SK-N-SH (cell line): Measurements from ENCODE around the gene CFAP47. TPM values are rescaled to one million over a fixed set of nuclear protein-coding genes. Genes with fewer than 3 reads are reported as not detected.
A peak's percentile ranks its signal among the peaks of the same experiment; 100 is the strongest.

Experiments used
- CTCF ChIA-PET: fragments of 300-600, 350-600 bp; formaldehyde crosslinking; extraction: SDS; loops from one replicate; lab custom pipeline; 2021; lab: Yijun Ruan, JAX
- POLR2A ChIA-PET: fragments of 350-600 bp; sonication (Branson Sonifier 250); formaldehyde crosslinking; extraction: SDS; loops from one replicate; lab custom pipeline; 2020; ENCODE audit warnings: antibody characterized with exemption, inconsistent platforms; lab: Yijun Ruan, JAX
- DNase-seq: peaks from one replicate; pipeline ENCODE4 v3.0.0; 2012
- H2AFZ ChIP-seq: fragments of 200-600 bp; sonication (generic); 2 replicates; pipeline ENCODE4 v1.8.1; 2016; ENCODE audit warnings: antibody characterized with exemption, mild to moderate bottlenecking, low read depth
- H3F3A ChIP-seq: fragments of 200-600 bp; sonication (generic); replicated peaks from 2 replicates; pipeline ENCODE3; 2016; ENCODE audit warnings: antibody characterized with exemption, mild to moderate bottlenecking; ENCODE audit not compliant: insufficient read depth
- H3K27ac ChIP-seq, 2 experiments: fragments of 200-500 bp in 1 of 2; fragments of 200-600 bp in 1 of 2; sonication (Bioruptor generic) in 1 of 2; sonication (generic), shearing (Covaris generic) in 1 of 2; 2 replicates each; pipeline versions ENCODE4 v1.5.1 to v1.6.1; 2014 to 2016; ENCODE audit warnings: low read depth in 2 of 2, inconsistent platforms in 1 of 2, low read length in 1 of 2, mild to moderate bottlenecking in 1 of 2, mixed read lengths in 1 of 2
- H3K27me3 ChIP-seq: fragments of 200-600 bp; sonication (generic), shearing (Covaris generic); 2 replicates; pipeline ENCODE4 v1.6.1; 2016; ENCODE audit warnings: mixed run types; ENCODE audit not compliant: insufficient read depth
- H3K36me3 ChIP-seq, 2 experiments: fragments of 200-500 bp in 1 of 2; fragments of 200-600 bp in 1 of 2; sonication (Bioruptor generic) in 1 of 2; sonication (generic) in 1 of 2; replicated peaks in 1 of 2; 2 replicates each; pipeline versions ENCODE3 to v1.5.1; 2014 to 2016; ENCODE audit warnings: low read length in 1 of 2, mild to moderate bottlenecking in 1 of 2; ENCODE audit not compliant: insufficient read depth in 2 of 2, control insufficient read depth in 1 of 2
- H3K4me1 ChIP-seq, 2 experiments: fragments of 200-500 bp in 1 of 2; fragments of 200-600 bp in 1 of 2; sonication (Bioruptor generic) in 1 of 2; sonication (generic), shearing (Covaris generic) in 1 of 2; 2 replicates each; pipeline versions ENCODE4 v1.5.1 to v1.6.1; 2014 to 2016; ENCODE audit warnings: low read depth in 1 of 2, low read length in 1 of 2, mixed run types in 1 of 2; ENCODE audit not compliant: insufficient read depth in 2 of 2, control insufficient read depth in 1 of 2
- H3K4me2 ChIP-seq: fragments of 200-600 bp; sonication (generic), shearing (Covaris generic); 2 replicates; pipeline ENCODE4 v1.6.1; 2017; ENCODE audit warnings: mixed run types
- H3K4me3 ChIP-seq, 2 experiments: fragments of 200-500 bp in 1 of 2; fragments of 200-600 bp in 1 of 2; sonication (Bioruptor generic) in 1 of 2; sonication (generic), shearing (Covaris generic) in 1 of 2; 2 replicates each; pipeline versions ENCODE4 v1.5.1 to v1.8.1; 2014 to 2016; ENCODE audit warnings: low read depth in 2 of 2, inconsistent platforms in 1 of 2, low read length in 1 of 2, mild to moderate bottlenecking in 1 of 2, mixed read lengths in 1 of 2, moderate library complexity in 1 of 2
- H3K79me2 ChIP-seq: fragments of 200-600 bp; sonication (generic); 2 replicates; pipeline ENCODE4 v1.8.1; 2017; ENCODE audit warnings: mild to moderate bottlenecking; ENCODE audit not compliant: insufficient read depth
- H3K9ac ChIP-seq: fragments of 200-600 bp; sonication (generic); 2 replicates; pipeline ENCODE4 v1.6.1; 2017; ENCODE audit warnings: mixed run types
- H3K9me2 ChIP-seq: fragments of 200-600 bp; sonication (generic); 2 replicates; pipeline ENCODE4 v1.6.1; 2017; ENCODE audit warnings: mixed run types
- H3K9me3 ChIP-seq: fragments of 200-600 bp; sonication (generic); 2 replicates; pipeline ENCODE4 v1.6.1; 2017; ENCODE audit warnings: mixed run types, mild to moderate bottlenecking, moderate library complexity
- H4K20me1 ChIP-seq: fragments of 200-600 bp; sonication (generic); 2 replicates; pipeline ENCODE4 v1.6.1; 2017; ENCODE audit warnings: mild to moderate bottlenecking, mixed run types; ENCODE audit not compliant: insufficient read depth
- CHD2 ChIP-seq: fragments of 150-350 bp; IDR thresholded peaks from 2 replicates; pipeline ENCODE4 v1.6.1; 2018; ENCODE audit warnings: low read length; ENCODE audit not compliant: partially characterized antibody
- EZH2phosphoT487 ChIP-seq: fragments of 200-600 bp; sonication (generic); IDR thresholded peaks from 2 replicates; pipeline ENCODE4 v1.6.1; 2017; ENCODE audit warnings: low read depth, mixed run types, mild to moderate bottlenecking, antibody characterized with exemption, moderate library complexity, borderline replicate concordance
- FOSL2 ChIP-seq: IDR thresholded peaks from 2 replicates; pipeline ENCODE4 v1.4.0; 2012; ENCODE audit warnings: low read depth, mild to moderate bottlenecking, moderate library complexity, borderline replicate concordance
- FOXJ3 ChIP-seq: sonication (generic); formaldehyde crosslinking; IDR thresholded peaks from 2 replicates; pipeline ENCODE4 v1.5.1; 2020; ENCODE audit warnings: mild to moderate bottlenecking, missing genetic modification reagents
- GABPA ChIP-seq: IDR thresholded peaks from 2 replicates; pipeline ENCODE4 v1.4.0; 2012; ENCODE audit warnings: low read depth, mild to moderate bottlenecking
- GATA2 ChIP-seq: sonication (generic); formaldehyde crosslinking; IDR thresholded peaks from 2 replicates; pipeline ENCODE4 v1.5.0; 2020; ENCODE audit warnings: mild to moderate bottlenecking, missing genetic modification reagents
- IRF3 ChIP-seq: fragments of 150-350 bp; IDR thresholded peaks from 2 replicates; pipeline ENCODE4 v1.6.1; 2016; ENCODE audit warnings: mild to moderate bottlenecking, low read depth, low read length
- JUND ChIP-seq: IDR thresholded peaks from 2 replicates; pipeline ENCODE4 v1.4.0; 2012
- MAX ChIP-seq: IDR thresholded peaks from 2 replicates; pipeline ENCODE4 v1.4.0; 2012; ENCODE audit warnings: low read depth
- MXI1 ChIP-seq: IDR thresholded peaks from 2 replicates; pipeline ENCODE4 v1.6.1; 2012; ENCODE audit warnings: mild to moderate bottlenecking, low read depth, low read length, improper control_type of control experiment
- NRF1 ChIP-seq: IDR thresholded peaks from 2 replicates; pipeline ENCODE4 v1.6.1; 2012; ENCODE audit warnings: low read depth, mild to moderate bottlenecking, low read length
- PBX3 ChIP-seq: IDR thresholded peaks from 2 replicates; pipeline ENCODE4; 2012
- POLR2AphosphoS5 ChIP-seq: IDR thresholded peaks from 2 replicates; pipeline ENCODE4 v1.6.1; 2012; ENCODE audit warnings: low read depth, low read length
- RAD21 ChIP-seq: IDR thresholded peaks from 2 replicates; pipeline ENCODE4 v1.6.1; 2012; ENCODE audit warnings: mild to moderate bottlenecking, low read length
- RCOR1 ChIP-seq: fragments of 150-350 bp; IDR thresholded peaks from 2 replicates; pipeline ENCODE4 v1.6.1; 2017; ENCODE audit warnings: antibody characterized with exemption, low read length
- REST ChIP-seq: IDR thresholded peaks from 2 replicates; pipeline ENCODE4 v1.6.1; 2012; ENCODE audit warnings: mild to moderate bottlenecking, low read depth, low read length, moderate library complexity
- RFX5 ChIP-seq: IDR thresholded peaks from 2 replicates; pipeline ENCODE4 v1.6.1; 2012; ENCODE audit warnings: mild to moderate bottlenecking, improper control_type of control experiment, low read length
- RXRA ChIP-seq: IDR thresholded peaks from 2 replicates; pipeline ENCODE4 v1.4.0; 2012; ENCODE audit warnings: low read depth, mild to moderate bottlenecking, borderline replicate concordance
- TCF12 ChIP-seq: IDR thresholded peaks from 2 replicates; pipeline ENCODE4 v1.4.0; 2012
- TEAD4 ChIP-seq: IDR thresholded peaks from 2 replicates; pipeline ENCODE4 v1.4.0; 2012; ENCODE audit warnings: mild to moderate bottlenecking, borderline replicate concordance; ENCODE audit not compliant: insufficient read depth
- USF1 ChIP-seq: IDR thresholded peaks from 2 replicates; pipeline ENCODE4 v1.4.0; 2012; ENCODE audit warnings: low read depth, borderline replicate concordance
- WGBS: methylation state at CpG from one replicate; pipeline ENCODE4 v1.1.6; 2017; ENCODE audit warnings: low lambda C conversion rate; 5-methylcytosine and 5-hydroxymethylcytosine counted together
- polyA plus RNA-seq, 3 experiments: library from polyadenylated mRNA; depleted of rRNA; stranded (reverse); fragments of >200 nt; gene quantifications; 2 replicates each; pipeline ENCODE4 v1.2.3, GENCODE V29; 2012

The CFAP47 gene
- polyA plus RNA-seq, 1 of the 3 experiments (the other 2 are of a cell fraction): 0.02 TPM

GRCh38 chrX:36434522-36434921, 515.0 kb downstream of the CFAP47 start:
- Histone ChIP-seq H3K4me2 (no peak overlapping the region), H3K9ac (no peak overlapping the region), H3K4me1 (peaks cover 0 to 15% of the 10 kb centered on the region in 2 experiments; a peak in 1 of 4 replicates), H3K36me3 (no peaks in the 10 kb centered on the region), H3K4me3 (no peak overlapping the region), H3K27ac (no peak overlapping the region), H3K27me3 (no peaks in the 10 kb centered on the region), H3F3A (peaks cover 5% of the 10 kb centered on the region), H4K20me1 (no peaks in the 10 kb centered on the region), H3K79me2 (no peaks in the 10 kb centered on the region), H3K9me3 (no peaks in the 10 kb centered on the region), H2AFZ (no peak overlapping the region), H3K9me2 (no peaks in the 10 kb centered on the region)
- DNase-seq: no peak
- CTCF ChIA-PET: no interaction called here
- POLR2A ChIA-PET: no interaction called here
- TF ChIP-seq MAX (no peak), RAD21 (no peak), RFX5 (no peak), FOXJ3 (no peak), NRF1 (no peak), REST (no peak), FOSL2 (peak; percentile 6; the same call in 1 of the 2 replicates), TEAD4 (no peak), MXI1 (no peak), PBX3 (0 out of 2 replicates have a peak, but pooled peaks have one; percentile 7), GABPA (no peak), USF1 (no peak), IRF3 (no peak), GATA2 (CRISPR knock-in tag) (no peak), RXRA (no peak), TCF12 (peak; percentile 29; the same call in 1 of the 2 replicates), EZH2phosphoT487 (no peak), CHD2 (no peak), JUND (peak; percentile 10; the same call in 1 of the 2 replicates), POLR2AphosphoS5 (no peak), RCOR1 (no peak)
- 18% methylated on average over 1 of the region's 1 CpG for WGBS
